HG03457 (cell line): Measurements from ENCODE around the gene HAUS1.

ENCODE experiments used
- ATAC-seq: cut with Tn5 transposase; IDR thresholded peaks from one replicate; pipeline ENCODE4 v1.9.1; 2021; ENCODE audit warnings: moderate number of reproducible peaks; ENCODE audit not compliant: unreplicated experiment

HAUS1 gene, protein sequence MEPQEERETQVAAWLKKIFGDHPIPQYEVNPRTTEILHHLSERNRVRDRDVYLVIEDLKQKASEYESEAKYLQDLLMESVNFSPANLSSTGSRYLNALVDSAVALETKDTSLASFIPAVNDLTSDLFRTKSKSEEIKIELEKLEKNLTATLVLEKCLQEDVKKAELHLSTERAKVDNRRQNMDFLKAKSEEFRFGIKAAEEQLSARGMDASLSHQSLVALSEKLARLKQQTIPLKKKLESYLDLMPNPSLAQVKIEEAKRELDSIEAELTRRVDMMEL

DNA sequence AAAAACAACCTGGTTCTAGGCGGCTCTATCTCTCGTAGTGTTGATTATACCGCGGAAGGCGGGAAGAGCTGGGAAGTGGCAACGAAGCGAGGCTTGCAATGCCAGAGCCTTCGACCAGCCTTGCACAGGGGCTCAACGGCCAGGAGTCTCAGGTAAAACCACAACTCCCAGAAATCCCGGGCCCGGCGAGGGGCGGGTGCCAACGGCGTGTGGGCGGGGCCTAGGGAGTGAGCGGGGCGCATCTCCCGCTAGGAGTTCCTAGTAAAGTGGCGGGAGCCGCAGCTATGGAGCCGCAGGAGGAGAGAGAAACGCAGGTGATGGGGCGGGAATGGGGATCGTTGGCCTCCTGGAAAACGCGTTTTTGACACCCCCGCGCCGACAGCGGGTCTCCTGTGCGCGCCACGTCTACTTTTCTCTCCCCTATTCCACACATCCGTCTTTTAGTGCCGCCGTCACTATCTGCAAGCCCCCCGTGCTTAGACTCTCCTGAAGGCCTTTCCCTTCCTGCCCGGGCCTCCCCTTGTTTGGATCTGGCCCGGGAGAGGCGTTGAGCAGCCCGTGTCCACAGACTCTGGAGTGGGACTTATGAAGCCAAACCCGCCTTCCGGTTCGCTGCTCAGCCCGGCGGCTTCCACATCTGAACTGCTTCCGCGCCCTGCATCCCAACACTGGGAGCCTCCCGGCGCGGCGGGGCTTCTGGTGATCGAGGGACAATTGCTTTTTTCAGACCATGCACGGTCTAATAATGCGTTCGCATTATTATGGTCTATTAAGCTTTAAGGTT lies at the start of gene HAUS1:
HAUS1 (plus strand) TSS at position 258 of the 784 bp plus-strand sequence; CDS start at position 285, 27 bp downstream.
- peak; percentile 70 for ATAC-seq

DNA sequence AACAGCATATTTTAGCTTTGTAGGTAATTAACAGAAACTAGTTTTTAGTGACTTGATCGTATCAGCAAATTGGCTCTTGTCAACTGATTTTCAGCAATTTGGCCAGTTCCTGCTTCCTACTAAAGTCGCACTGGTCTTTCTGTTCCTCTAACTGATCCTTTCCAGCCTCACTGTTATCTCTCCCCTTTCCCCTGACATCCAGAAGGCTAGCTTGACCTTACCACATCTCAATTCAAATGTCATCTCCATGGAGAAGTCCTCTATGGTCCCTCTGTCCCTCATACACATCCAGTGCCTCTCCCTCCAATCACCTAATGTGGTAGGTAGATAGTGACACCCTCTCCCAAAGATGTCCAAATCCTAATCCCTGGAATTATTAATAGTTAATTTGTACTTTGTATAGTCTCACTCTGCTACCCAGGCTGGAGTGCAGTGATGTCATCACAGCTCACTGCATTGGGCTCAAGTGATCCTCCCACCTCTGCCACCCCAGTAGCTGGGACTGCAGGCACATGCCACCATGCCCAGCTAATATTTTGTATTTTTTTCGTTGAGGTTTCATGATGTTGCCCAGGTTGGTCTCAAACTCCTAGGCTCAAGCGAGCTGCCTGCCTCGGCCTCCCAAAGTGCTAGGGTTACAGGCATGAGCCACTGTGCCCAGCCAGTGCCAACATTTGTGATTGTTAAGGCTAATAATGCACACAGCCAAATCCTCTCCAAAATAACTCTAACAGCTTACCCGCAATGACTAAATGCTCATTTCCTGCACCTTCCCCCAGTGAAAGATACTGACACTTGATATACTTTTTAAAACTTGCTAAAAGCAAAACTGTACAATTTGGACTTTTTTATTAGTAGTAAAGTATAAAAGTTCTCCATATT lies 49.0 kb upstream of the HAUS1 start:
- no peak for ATAC-seq

DNA sequence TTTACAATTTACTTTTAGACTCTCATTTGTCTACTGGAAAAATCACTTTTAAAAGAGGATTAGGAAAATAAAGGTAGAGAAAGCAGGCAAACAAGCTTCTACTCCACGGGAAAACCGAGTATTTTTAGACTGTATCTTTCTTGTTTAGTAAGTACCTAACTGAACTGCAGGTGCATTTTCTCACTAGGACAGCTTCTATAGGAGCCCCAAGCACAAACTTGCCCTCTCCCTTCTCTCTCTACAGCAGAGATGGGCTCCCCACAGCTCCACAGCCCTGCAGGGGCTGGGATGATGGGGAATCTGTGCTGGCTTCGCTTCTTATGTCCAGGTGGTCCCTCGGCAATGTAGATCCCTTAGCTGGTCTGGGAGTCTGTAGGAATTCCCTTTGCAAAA lies 48.4 kb upstream of the HAUS1 start:
- ATAC-seq = no peak

DNA sequence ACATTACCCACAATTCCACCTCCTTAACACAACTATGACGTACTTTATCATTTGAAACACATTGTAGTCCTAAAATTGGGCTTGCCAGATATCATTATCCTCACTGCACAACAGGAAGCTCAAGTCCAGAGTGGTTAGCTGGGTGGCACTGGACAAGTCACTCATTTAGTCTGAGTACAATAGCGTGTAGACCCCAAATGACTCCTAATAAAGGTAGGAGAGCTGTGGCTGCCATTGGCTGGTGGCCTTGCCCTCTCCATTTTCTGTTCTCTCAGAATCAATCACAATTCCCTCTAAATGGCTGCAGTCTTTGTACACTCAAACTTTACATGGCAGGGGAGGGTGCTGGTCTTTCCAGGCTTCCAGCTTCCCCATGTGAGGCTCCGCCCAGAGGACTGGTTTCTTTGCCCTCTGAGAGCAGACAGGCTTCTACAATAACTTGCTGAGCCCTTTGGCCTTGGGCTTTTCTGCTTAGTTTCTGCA lies 43.8 kb upstream of the HAUS1 start:
- no peak for ATAC-seq

- ATAC-seq = no peak
Measured at GRCh38 chr18:46061387-46061786, 42.8 kb upstream of the HAUS1 start.

GRCh38 chr18:46061796-46062195 lies 42.4 kb upstream of the HAUS1 start:
- ATAC-seq = no peak

GRCh38 chr18:46062781-46063180 lies 41.4 kb upstream of the HAUS1 start:
- no peak for ATAC-seq

GRCh38 chr18:46067438-46068007 lies 36.7 kb upstream of the HAUS1 start:
- ATAC-seq = no peak

GRCh38 chr18:46068763-46069162 lies 35.4 kb upstream of the HAUS1 start:
- ATAC-seq = no peak

DNA sequence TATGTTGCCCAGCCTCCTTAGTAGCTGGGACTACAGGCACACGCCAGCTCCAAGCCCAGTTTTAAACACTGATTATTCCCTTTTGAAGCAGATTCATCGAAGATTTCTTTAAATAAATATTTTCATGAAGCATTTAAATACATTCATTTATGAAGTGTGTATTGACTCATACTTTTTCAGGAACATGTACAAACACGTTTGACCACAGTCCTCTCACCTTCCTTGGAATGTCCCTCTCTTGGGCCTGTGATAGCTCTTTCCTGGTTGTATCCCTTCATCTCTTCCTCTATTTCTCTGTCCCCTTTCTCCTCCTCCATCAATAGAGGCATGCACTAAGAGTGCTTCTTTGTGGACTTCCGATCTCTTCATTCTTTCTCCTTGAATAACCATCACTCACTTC lies 34.7 kb upstream of the HAUS1 start:
- ATAC-seq = no peak

- no peak for ATAC-seq
Measured at GRCh38 chr18:46070232-46070631, 34.0 kb upstream of the HAUS1 start.

DNA sequence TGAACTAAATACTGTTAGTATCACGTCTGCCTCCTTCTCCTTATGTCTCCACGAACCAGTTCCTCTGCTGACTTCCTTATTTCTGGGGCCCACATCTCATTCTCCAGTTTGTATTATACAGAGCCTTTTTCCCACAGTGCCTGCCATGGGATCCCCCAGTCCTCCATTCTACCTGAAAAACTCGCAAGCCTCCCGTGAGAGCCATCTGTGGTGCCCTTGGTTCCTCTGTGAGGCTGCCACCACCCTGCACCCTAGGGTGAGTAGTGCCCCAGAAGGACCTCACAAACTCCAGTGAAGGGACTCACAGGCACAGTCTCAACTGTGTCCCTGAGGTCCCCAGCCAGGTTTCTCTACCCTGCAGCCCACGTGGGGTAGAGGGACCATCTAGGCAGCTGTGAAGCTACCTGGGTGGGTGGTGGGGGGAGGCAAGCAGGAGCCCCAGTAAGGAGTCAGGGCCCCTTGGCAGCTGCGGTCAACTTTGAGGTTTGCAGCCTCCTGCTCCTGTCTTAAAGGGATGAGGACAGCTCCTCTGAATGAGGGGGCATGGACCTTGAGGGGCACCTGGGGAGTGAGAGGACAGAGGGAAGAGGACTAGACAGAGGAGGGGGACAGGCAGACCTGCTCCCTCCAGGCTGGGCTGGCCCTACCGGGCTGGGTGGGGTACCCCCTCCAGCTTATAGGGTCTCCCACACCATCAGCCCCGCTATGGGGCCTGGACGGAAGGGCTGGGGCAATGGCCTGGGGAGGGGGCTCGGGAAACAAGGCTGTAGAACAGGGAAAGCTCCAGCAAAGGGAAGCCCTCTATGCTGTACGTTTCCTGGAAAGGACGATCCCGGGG lies 33.2 kb upstream of the HAUS1 start:
- no peak for ATAC-seq

GRCh38 chr18:46071653-46072375 lies 32.4 kb upstream of the HAUS1 start, which contains the start of gene PSTPIP2:
Gene PSTPIP2 (minus strand): TSS chr18:46072260. CDS start chr18:46072188, 72 bp downstream.
- ATAC-seq = peak; percentile 58

- ATAC-seq = no peak
Measured at GRCh38 chr18:46072376-46072867, 31.8 kb upstream of the HAUS1 start.

DNA sequence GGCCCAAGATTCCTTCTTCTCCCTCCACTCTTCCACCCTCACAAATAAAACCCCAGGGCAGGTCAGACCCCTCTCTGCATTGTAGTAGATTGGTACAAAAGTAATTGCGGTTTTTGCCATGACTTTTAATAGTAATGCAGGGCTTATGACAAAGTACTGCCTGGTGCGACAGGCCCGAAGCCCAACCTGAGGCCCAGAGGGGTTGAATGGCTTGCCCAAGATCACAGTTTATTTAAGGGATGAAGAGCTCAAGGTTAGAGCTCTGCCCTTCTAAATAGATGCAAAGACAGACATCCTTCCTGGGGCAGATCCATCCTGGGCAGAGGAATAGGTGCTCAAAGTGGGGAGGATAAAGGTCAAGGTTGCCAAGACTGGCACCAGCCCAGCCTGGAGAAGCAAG lies 31.2 kb upstream of the HAUS1 start:
- ATAC-seq = no peak

DNA sequence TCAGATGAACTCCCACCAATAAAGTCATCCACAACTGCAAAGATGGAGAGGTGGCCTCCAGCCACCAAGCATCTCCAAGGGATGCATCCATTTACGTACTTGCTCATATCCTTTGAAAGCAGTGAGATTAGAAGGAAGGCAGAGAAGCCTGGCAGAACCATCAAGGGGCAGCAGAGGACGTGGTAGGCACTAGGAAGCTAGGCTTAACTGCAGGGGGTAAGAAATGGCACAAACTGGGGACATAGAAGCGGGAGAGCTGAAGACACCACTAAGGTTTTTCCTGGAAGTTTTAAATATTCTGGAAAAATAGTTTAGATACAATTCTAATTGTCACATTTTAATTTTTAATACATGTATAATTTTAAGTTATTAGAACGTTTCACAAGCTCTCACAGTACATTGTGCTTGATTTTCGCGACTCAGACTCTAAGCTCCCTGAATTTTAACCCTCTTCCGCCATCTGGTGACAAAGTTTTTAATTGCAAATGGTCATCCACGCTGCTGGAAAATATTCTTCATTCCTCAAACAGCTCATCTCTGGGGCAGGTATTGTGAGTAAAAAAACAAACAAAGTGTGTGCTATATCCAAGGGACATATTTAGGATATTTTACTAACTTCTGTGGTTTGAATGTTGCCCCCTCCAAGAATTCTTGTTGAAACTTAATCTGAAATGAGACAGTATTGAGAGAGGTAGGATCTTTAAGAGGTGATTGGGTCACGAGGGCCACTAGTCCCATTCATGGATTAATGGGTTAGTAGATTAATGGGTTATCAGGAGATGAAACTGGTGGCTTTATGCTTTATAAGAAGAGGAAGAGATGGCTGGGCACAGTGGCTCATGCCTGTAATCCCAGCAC lies 30.5 kb upstream of the HAUS1 start:
- no peak for ATAC-seq

DNA sequence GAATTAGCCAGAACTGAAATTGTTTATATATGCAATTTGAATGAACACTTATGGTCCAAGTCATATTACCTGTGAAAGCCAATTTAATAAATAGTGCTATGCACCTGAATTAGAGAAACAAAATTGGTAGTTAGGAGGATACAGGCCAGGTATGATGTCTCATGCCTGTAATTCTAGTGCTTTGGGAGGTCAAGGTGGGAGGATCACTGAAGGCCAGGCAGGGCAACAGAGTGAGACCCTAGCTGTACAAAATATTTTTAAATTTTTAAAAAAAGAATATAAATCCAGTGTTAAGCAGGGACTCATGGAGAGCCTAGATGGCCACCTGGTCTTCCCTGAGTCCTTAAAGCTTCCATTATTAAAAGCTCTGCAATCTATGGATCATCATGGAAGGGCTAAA lies 24.8 kb upstream of the HAUS1 start:
- no peak for ATAC-seq

DNA sequence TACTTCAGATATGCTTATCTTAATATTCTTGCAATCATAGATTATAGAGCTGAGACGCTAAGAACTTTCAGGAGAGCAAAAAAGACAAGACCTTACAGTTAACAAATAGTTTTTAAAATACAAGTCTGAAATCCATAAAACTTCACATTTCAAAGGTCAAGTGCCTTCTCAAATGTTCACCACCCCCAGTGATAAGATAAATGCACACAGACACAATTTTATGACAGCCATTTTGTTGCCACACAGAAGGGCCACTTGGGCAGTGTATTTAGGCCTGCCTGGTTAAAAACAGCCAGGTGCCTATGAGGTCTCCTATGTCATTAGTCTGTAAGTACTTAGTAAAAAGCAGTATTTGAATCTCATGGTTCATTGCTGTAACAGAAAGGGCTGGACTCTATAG lies 24.0 kb upstream of the HAUS1 start:
- no peak for ATAC-seq
